Measurements from ENCODE around the gene RAB40C. TPM values are rescaled to one million over a fixed set of nuclear protein-coding genes. Genes with fewer than 3 reads are reported as not detected.

The RAB40C gene
- total and polyA plus RNA-seq, 2 donors (not counting 1 experiment from before 2014, with no cell fraction given) = 3.2 to 11.6 TPM

DNA sequence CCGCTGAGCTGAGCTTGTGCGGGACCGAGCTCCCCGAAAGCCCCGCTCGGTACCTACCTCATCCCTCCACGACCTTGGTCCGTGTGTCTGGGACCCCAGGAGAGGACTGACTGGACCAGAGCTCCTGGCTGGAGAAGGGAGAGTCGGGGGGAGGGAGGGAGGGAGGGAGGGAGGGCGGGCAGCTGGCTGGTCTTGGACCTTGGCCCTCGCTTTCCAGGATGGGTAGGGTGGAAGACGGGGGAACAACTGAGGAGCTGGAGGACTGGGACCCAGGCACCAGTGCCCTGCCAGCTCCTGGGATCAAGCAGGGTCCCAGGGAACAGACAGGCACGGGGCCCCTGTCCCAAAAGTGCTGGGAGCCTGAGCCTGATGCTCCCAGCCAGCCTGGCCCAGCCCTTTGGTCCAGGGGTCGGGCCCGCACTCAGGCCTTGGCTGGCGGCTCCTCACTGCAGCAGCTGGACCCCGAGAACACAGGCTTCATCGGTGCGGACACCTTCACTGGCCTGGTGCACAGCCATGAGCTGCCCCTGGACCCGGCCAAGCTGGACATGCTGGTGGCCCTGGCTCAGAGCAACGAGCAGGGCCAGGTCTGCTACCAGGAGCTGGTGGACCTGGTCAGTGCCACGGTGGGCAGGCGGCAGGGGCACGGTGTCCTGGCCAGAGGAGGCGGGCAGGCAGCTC, 86.2 kb downstream of the RAB40C start:
- Histone ChIP-seq H3K36me3 (ENCODE audit: control insufficient read depth, insufficient read depth, low read length) (peaks cover 19% of the 10 kb centered on the region), H4K20me1 (ENCODE audit: control insufficient read depth, extremely low read depth, insufficient read depth, low read length) (no peaks in the 10 kb centered on the region), H3K9ac (ENCODE audit: insufficient read depth, low read length) (no peak overlapping the region), H3K79me2 (ENCODE audit: control insufficient read depth, insufficient read depth, low read length) (peaks cover 4% of the 10 kb centered on the region), H3K4me3 (replicated peaks in 1 of 4; ENCODE audit: control extremely low read depth in 1 of 4, insufficient read depth in 1 of 4, low read depth in 3 of 4, low read length in 4 of 4) (peak overlapping the region in 3 of 4 experiments; percentile 15 to 57 (median 25)), H2AFZ (ENCODE audit: low read length) (no peak overlapping the region), H3K4me2 (ENCODE audit: extremely low read depth, insufficient read depth, low read length) (peak overlapping the region; percentile 71), H3K9me3 (ENCODE audit: control insufficient read depth, insufficient read depth, low read depth, low read length) (no peaks in the 10 kb centered on the region), H3K4me1 (ENCODE audit: control insufficient read depth, extremely low read depth, insufficient read depth, low read length) (peaks cover 6% of the 10 kb centered on the region), H3K27me3 (ENCODE audit: control insufficient read depth, insufficient read depth, low read length) (no peaks in the 10 kb centered on the region), H3K27ac (ENCODE audit: insufficient read depth, low read length) (no peak overlapping the region)
- no peak for DNase-seq (ENCODE audit: low read depth in 2 of 2)
- TF ChIP-seq, protein P1, sequence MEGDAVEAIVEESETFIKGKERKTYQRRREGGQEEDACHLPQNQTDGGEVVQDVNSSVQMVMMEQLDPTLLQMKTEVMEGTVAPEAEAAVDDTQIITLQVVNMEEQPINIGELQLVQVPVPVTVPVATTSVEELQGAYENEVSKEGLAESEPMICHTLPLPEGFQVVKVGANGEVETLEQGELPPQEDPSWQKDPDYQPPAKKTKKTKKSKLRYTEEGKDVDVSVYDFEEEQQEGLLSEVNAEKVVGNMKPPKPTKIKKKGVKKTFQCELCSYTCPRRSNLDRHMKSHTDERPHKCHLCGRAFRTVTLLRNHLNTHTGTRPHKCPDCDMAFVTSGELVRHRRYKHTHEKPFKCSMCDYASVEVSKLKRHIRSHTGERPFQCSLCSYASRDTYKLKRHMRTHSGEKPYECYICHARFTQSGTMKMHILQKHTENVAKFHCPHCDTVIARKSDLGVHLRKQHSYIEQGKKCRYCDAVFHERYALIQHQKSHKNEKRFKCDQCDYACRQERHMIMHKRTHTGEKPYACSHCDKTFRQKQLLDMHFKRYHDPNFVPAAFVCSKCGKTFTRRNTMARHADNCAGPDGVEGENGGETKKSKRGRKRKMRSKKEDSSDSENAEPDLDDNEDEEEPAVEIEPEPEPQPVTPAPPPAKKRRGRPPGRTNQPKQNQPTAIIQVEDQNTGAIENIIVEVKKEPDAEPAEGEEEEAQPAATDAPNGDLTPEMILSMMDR (conservative IDR thresholded peaks at IDR 0.05 in 1 of 2, IDR thresholded peaks at IDR 0.05 in 1 of 2; ENCODE audit: low read depth in 1 of 2, low read length in 2 of 2) = no peak
- no peak for TF ChIP-seq EZH2 (IDR thresholded peaks at IDR 0.05; ENCODE audit: low read length, missing control alignments)

DNA sequence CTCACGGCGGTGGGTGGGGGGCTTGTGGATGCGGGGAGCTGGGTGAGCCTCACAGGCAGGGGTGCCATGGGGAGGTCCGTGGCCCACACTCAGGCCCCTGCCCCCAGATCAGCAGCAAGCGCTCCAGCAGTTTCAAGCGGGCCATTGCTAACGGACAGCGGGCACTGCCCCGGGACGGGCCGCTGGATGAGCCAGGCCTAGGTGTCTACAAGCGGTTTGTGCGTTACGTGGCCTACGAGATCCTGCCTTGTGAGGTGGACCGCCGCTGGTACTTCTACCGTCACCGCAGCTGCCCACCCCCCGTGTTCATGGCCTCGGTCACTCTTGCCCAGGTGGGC, 86.7 kb downstream of the RAB40C start:
- H2AFZ ChIP-seq (ENCODE audit: low read length) = no peak overlapping the region
- H4K20me1 ChIP-seq (ENCODE audit: control insufficient read depth, extremely low read depth, insufficient read depth, low read length) = no peaks in the 10 kb centered on the region
- H3K79me2 ChIP-seq (ENCODE audit: control insufficient read depth, insufficient read depth, low read length) = peaks cover 9% of the 10 kb centered on the region
- H3K9ac ChIP-seq (ENCODE audit: insufficient read depth, low read length) = no peak overlapping the region
- TF ChIP-seq, protein P1 (conservative IDR thresholded peaks at IDR 0.05 in 1 of 2, IDR thresholded peaks at IDR 0.05 in 1 of 2; ENCODE audit: low read depth in 1 of 2, low read length in 2 of 2) = no peak
- no peak for TF ChIP-seq EZH2 (IDR thresholded peaks at IDR 0.05; ENCODE audit: low read length, missing control alignments)
- H3K4me2 ChIP-seq (ENCODE audit: extremely low read depth, insufficient read depth, low read length) = no peak overlapping the region
- H3K9me3 ChIP-seq (ENCODE audit: control insufficient read depth, insufficient read depth, low read depth, low read length) = no peaks in the 10 kb centered on the region
- peaks cover 10% of the 10 kb centered on the region for H3K4me1 ChIP-seq (ENCODE audit: control insufficient read depth, extremely low read depth, insufficient read depth, low read length)
- H3K4me3 ChIP-seq (replicated peaks in 1 of 4; ENCODE audit: control extremely low read depth in 1 of 4, insufficient read depth in 1 of 4, low read depth in 3 of 4, low read length in 4 of 4) = no peak overlapping the region
- no peaks in the 10 kb centered on the region for H3K27me3 ChIP-seq (ENCODE audit: control insufficient read depth, insufficient read depth, low read length)
- peaks cover 16% of the 10 kb centered on the region for H3K36me3 ChIP-seq (ENCODE audit: control insufficient read depth, insufficient read depth, low read length)
- no peak for DNase-seq (ENCODE audit: low read depth in 2 of 2)
- no peak overlapping the region for H3K27ac ChIP-seq (ENCODE audit: insufficient read depth, low read length)

DNA sequence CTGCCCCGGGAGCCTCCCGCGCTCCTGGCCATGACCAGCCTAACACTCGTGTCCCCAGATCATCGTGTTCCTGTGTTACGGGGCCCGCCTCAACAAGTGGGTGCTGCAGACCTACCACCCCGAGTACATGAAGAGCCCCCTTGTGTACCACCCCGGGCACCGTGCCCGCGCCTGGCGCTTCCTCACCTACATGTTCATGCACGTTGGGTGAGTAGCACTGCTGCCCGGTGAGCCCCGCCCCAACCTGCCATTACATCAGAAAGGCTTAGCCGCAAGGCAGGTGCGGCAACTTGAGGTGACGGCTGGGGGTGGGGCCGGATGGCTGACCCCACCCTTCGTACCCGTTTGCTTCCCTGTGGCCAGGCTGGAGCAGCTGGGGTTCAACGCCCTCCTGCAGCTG, 87.0 kb downstream of the RAB40C start:
- Histone ChIP-seq H3K27me3 (ENCODE audit: control insufficient read depth, insufficient read depth, low read length) (no peaks in the 10 kb centered on the region), H3K4me2 (ENCODE audit: extremely low read depth, insufficient read depth, low read length) (no peak overlapping the region), H4K20me1 (ENCODE audit: control insufficient read depth, extremely low read depth, insufficient read depth, low read length) (no peaks in the 10 kb centered on the region), H3K27ac (ENCODE audit: insufficient read depth, low read length) (no peak overlapping the region), H3K36me3 (ENCODE audit: control insufficient read depth, insufficient read depth, low read length) (peaks cover 16% of the 10 kb centered on the region), H3K9me3 (ENCODE audit: control insufficient read depth, insufficient read depth, low read depth, low read length) (no peaks in the 10 kb centered on the region), H3K4me3 (replicated peaks in 1 of 4; ENCODE audit: control extremely low read depth in 1 of 4, insufficient read depth in 1 of 4, low read depth in 3 of 4, low read length in 4 of 4) (no peak overlapping the region), H3K4me1 (ENCODE audit: control insufficient read depth, extremely low read depth, insufficient read depth, low read length) (peaks cover 14% of the 10 kb centered on the region), H3K79me2 (ENCODE audit: control insufficient read depth, insufficient read depth, low read length) (peaks cover 13% of the 10 kb centered on the region), H3K9ac (ENCODE audit: insufficient read depth, low read length) (no peak overlapping the region), H2AFZ (ENCODE audit: low read length) (no peak overlapping the region)
- no peak for DNase-seq (ENCODE audit: low read depth in 2 of 2)
- TF ChIP-seq, protein P1 (conservative IDR thresholded peaks at IDR 0.05 in 1 of 2, IDR thresholded peaks at IDR 0.05 in 1 of 2; ENCODE audit: low read depth in 1 of 2, low read length in 2 of 2) = no peak
- no peak for TF ChIP-seq EZH2 (IDR thresholded peaks at IDR 0.05; ENCODE audit: low read length, missing control alignments)

All from fibroblast of lung (primary cell).